ENCODE data around the gene ETF1. TPM values are rescaled to one million over a fixed set of nuclear protein-coding genes. Genes with fewer than 3 reads are reported as not detected.

ETF1 gene
- total and polyA plus RNA-seq, 9 of the 15 experiments (the other 6 are each of a cell fraction or from before 2014, with no cell fraction given) = 53.7 to 209 (median 164) TPM

GRCh38 chr5:138568061-138568824 lies 25.2 kb upstream of the ETF1 start:
- DNase-seq (ENCODE audit: extremely low read depth in 1 of 4, low spot score in 3 of 4) (no peak), ATAC-seq (no peak), FAIRE-seq (no peak)
- Histone ChIP-seq H3K9me1 (ENCODE audit: control insufficient read depth, insufficient read depth, low read length) (no peaks in the 10 kb centered on the region), H3K27ac (ENCODE audit: extremely low read depth, low read depth, low read length) (no peak overlapping the region), H3K79me2 (ENCODE audit: control insufficient read depth, insufficient read depth, low read length) (peaks cover 99% of the 10 kb centered on the region), H3K36me3 (ENCODE audit: control insufficient read depth, insufficient read depth, low read length) (peaks cover 100% of the 10 kb centered on the region), H3K4me3 (no peak overlapping the region), H3K4me2 (ENCODE audit: insufficient read depth, low read length) (no peak overlapping the region), H4K20me1 (replicated peaks; ENCODE audit: control insufficient read depth, insufficient read depth, low read length) (no peaks in the 10 kb centered on the region; the same call in 1 of the 2 replicates), H3K27me3 (ENCODE audit: control insufficient read depth in 2 of 2, insufficient read depth in 2 of 2, low read length in 2 of 2) (no peaks in the 10 kb centered on the region), H3K9ac (ENCODE audit: insufficient read depth in 1 of 2, low read depth in 2 of 2, low read length in 2 of 2) (no peak overlapping the region), H3K4me1 (replicated peaks in 1 of 2; ENCODE audit: control insufficient read depth in 2 of 2, insufficient read depth in 2 of 2, low read length in 2 of 2) (peaks cover 0 to 1% of the 10 kb centered on the region in 2 experiments; a peak in 3 of 5 replicates), H3K9me3 (replicated peaks; ENCODE audit: control insufficient read depth, insufficient read depth, low read depth, low read length) (no peaks in the 10 kb centered on the region), H2AFZ (ENCODE audit: low read depth, low read length) (no peak overlapping the region)
- ChIA-PET CTCF (ENCODE audit: low intra/inter-chr PET ratio) (interaction anchor here (0.5 kb wide), 1 partner anchor 118 kb away, joined by 3 read pairs; no protein-coding TSS in a partner anchor), POLR2A (interaction anchor here (0.7 to 5.1 kb wide), 5 partner anchors 9 to 457 kb away, joined by 3 to 73 read pairs (median 3); no protein-coding TSS in a partner anchor)
- 88% methylated on average over 12 of the region's 16 CpGs for WGBS (ENCODE audit: insufficient coverage, low coverage, missing lambda C conversion rate)
- in situ Hi-C loops (cut with MboI) = no loop called here
- BruUV-seq (replicated peaks) = no TSS peak
- intact Hi-C loops (cut with micrococcal nuclease) = no loop called here
- TF ChIP-seq SP2 (IDR thresholded peaks at IDR 0.05; ENCODE audit: extremely low read depth, low read depth, low read length, poor library complexity, severe bottlenecking) (no peak), ADNP (tag; IDR thresholded peaks at IDR 0.05) (no peak), POLR2G (IDR thresholded peaks at IDR 0.05; ENCODE audit: low read depth, low read length) (peak; percentile 45; the same call in 1 of the 2 replicates), RBFOX2 (IDR thresholded peaks at IDR 0.05; ENCODE audit: low read depth, low read length) (peak; percentile 68), THRB (CRISPR knock-in tag; conservative IDR thresholded peaks at IDR 0.05) (peak; percentile 71; the same call in 1 of the 2 replicates), POLR2A (conservative IDR thresholded peaks at IDR 0.05) (peak; percentile 26; the same call in 1 of the 2 replicates), DDX20 (tag; IDR thresholded peaks at IDR 0.05; ENCODE audit: low read depth) (no peak), MAX (CRISPR knock-in tag; IDR thresholded peaks at IDR 0.05) (no peak)
- TF ChIP-seq, protein P1, sequence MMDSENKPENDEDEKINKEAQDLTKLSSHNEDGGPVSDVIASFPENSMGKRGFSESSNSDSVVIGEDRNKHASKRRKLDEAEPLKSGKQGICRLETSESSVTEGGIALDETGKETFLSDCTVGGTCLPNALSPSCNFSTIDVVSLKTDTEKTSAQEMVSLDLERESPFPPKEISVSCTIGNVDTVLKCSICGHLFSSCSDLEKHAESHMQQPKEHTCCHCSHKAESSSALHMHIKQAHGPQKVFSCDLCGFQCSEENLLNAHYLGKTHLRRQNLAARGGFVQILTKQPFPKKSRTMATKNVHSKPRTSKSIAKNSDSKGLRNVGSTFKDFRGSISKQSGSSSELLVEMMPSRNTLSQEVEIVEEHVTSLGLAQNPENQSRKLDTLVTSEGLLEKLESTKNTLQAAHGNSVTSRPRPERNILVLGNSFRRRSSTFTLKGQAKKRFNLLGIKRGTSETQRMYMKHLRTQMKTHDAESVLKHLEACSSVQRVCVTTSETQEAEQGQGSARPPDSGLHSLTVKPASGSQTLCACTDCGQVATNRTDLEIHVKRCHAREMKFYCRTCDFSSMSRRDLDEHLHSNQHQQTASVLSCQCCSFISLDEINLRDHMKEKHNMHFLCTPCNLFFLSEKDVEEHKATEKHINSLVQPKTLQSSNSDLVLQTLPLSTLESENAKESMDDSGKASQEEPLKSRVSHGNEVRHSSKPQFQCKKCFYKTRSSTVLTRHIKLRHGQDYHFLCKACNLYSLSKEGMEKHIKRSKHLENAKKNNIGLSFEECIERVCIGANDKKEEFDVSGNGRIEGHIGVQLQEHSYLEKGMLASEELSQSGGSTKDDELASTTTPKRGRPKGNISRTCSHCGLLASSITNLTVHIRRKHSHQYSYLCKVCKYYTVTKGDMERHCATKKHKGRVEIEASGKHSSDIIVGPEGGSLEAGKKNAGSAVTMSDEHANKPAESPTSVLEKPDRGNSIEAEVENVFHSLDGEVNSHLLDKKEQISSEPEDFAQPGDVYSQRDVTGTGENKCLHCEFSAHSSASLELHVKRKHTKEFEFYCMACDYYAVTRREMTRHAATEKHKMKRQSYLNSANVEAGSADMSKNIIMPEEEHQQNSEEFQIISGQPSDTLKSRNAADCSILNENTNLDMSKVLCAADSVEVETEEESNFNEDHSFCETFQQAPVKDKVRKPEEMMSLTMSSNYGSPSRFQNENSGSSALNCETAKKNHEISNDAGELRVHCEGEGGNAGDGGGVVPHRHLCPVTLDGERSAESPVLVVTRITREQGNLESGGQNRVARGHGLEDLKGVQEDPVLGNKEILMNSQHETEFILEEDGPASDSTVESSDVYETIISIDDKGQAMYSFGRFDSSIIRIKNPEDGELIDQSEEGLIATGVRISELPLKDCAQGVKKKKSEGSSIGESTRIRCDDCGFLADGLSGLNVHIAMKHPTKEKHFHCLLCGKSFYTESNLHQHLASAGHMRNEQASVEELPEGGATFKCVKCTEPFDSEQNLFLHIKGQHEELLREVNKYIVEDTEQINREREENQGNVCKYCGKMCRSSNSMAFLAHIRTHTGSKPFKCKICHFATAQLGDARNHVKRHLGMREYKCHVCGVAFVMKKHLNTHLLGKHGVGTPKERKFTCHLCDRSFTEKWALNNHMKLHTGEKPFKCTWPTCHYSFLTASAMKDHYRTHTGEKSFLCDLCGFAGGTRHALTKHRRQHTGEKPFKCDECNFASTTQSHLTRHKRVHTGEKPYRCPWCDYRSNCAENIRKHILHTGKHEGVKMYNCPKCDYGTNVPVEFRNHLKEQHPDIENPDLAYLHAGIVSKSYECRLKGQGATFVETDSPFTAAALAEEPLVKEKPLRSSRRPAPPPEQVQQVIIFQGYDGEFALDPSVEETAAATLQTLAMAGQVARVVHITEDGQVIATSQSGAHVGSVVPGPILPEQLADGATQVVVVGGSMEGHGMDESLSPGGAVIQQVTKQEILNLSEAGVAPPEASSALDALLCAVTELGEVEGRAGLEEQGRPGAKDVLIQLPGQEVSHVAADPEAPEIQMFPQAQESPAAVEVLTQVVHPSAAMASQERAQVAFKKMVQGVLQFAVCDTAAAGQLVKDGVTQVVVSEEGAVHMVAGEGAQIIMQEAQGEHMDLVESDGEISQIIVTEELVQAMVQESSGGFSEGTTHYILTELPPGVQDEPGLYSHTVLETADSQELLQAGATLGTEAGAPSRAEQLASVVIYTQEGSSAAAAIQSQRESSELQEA (IDR thresholded peaks at IDR 0.05; ENCODE audit: low read depth) = no peak
